GM13976 (cell line): ENCODE results near the gene LIPK.
"Not testable (repeated sequence)": the region's sequence is repeated elsewhere in the genome, so short reads cannot be mapped to it uniquely, and the experiment has no call there.

Experiments used
- DNase-seq: peaks from one replicate; pipeline ENCODE4 v3.0.0; 2012; ENCODE audit warnings: low spot score
- CTCF ChIP-seq: IDR thresholded peaks from 2 replicates; pipeline ENCODE4 v1.5.1; 2012; ENCODE audit warnings: borderline replicate concordance, mild to moderate bottlenecking; ENCODE audit not compliant: insufficient read depth; ENCODE audit errors: extremely low read depth, missing control alignments, control extremely low read depth
- in situ Hi-C: fragments of 300-500 bp; cut with MboI; formaldehyde crosslinking; loops from one replicate; pipeline ENCODE4 v1.12.0; 2022; ENCODE audit warnings: low sequenced_read_pairs, mixed read lengths, inconsistent platforms; ENCODE audit not compliant: unreplicated experiment

Gene LIPK

GRCh38 chr10:88705958-88706357 lies at the start of gene LIPK:
TSS of gene LIPK (plus strand) at chr10:88706249. CDS start at chr10:88724544, 18,295 bp downstream.
- in situ Hi-C loops: no loop called here
- no peak for DNase-seq
- TF ChIP-seq CTCF: no peak

- TF ChIP-seq CTCF: no peak
- in situ Hi-C loops: no loop called here
- no peak for DNase-seq
These were observed 48.1 kb upstream of the LIPK start for GRCh38 chr10:88657901-88658300.

- in situ Hi-C loops: no loop called here
These were observed 46.1 kb upstream of the LIPK start for GRCh38 chr10:88659725-88660597.

GRCh38 chr10:88660598-88660884 lies 45.5 kb upstream of the LIPK start:
- in situ Hi-C loops: no loop called here
- no peak for TF ChIP-seq CTCF
- no peak for DNase-seq

More at GRCh38 chr10:88659725-88660597, 46.1 kb upstream of the LIPK start:
- DNase-seq: no peak
- no peak for TF ChIP-seq CTCF

- TF ChIP-seq CTCF: no peak
- no peak for DNase-seq
- in situ Hi-C loops: no loop called here
These were observed 45.0 kb upstream of the LIPK start for GRCh38 chr10:88661018-88661417.

- DNase-seq: no peak
- in situ Hi-C loops: no loop called here
- TF ChIP-seq CTCF: no peak
These were observed 44.5 kb upstream of the LIPK start for GRCh38 chr10:88661577-88661976.

GRCh38 chr10:88663153-88663552 lies 42.9 kb upstream of the LIPK start:
- DNase-seq, in situ Hi-C loops: not testable (repeated sequence)
